ENCODE data around the gene STOML2.
A peak's percentile ranks its signal among the peaks of the same experiment; 100 is the strongest.

The STOML2 gene

DNA sequence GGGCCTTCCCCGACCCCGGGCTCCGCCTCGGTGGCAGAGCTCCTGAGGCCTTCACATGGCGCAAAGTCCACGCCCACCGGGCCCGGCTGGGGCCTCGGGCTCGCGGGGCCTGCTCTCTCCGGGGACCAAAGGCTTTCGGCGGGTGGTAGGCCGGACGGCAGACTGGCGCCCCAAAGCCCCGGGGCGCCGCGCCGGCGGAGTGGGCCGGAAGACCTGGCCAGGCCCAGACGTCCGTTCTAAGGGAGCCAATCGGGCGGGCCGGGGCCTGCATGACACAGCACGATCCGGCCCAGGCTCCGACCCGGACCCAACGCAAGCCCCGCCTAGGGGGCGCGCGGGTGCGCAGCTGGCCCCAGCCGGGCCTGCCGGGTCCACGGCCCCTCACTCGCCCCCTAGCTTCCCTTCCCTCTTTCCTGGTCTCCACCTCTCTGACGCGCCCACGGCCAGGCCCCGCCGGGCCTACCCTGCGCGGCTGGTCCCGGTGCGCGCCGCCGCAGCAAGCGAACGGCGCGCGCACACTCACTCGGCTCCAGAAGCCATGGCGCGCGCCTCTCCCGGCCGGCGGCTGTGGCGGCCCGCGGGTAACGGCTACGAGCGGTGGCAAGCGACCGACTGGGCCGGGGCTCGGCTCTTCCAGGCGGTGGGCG lies 31.0 kb downstream of the STOML2 start:
- peak; percentile 89 for DNase-seq (ENCODE audit: low read depth)
- H3K4me3 ChIP-seq (ENCODE audit: low read length), result peak overlapping the region; percentile 83
- no peak for TF ChIP-seq CTCF (IDR thresholded peaks at IDR 0.05; ENCODE audit: insufficient read depth, low read depth, low read length, missing control alignments)

- peak overlapping the region; percentile 83 for H3K4me3 ChIP-seq (ENCODE audit: low read length)
- DNase-seq (ENCODE audit: low read depth), result peak; percentile 53
- TF ChIP-seq CTCF (IDR thresholded peaks at IDR 0.05; ENCODE audit: insufficient read depth, low read depth, low read length, missing control alignments), result no peak
Observed at GRCh38 chr9:35070823-35071813, 31.8 kb downstream of the STOML2 start.

DNA sequence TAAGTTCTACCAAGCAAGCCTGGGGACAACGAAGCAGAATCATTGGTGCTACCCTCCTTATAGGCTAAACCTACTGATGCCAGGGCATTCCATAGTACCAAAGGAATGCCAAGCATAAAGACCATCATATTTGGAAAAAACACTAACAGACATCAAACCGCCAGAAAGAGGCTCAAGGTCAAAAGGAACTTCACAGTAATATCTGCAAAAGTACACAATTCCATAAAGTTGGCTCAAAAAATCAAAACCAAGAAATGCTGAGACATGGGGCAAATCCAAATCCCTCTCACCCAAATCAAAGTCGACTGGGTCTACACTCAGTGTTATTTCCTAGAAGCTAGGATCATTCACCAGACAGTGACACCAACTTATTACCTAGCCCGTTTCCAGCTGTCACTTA lies 33.9 kb downstream of the STOML2 start:
- no peak overlapping the region for H3K4me3 ChIP-seq (ENCODE audit: low read length)
- TF ChIP-seq CTCF (IDR thresholded peaks at IDR 0.05; ENCODE audit: insufficient read depth, low read depth, low read length, missing control alignments), result no peak
- DNase-seq (ENCODE audit: low read depth), result no peak

DNA sequence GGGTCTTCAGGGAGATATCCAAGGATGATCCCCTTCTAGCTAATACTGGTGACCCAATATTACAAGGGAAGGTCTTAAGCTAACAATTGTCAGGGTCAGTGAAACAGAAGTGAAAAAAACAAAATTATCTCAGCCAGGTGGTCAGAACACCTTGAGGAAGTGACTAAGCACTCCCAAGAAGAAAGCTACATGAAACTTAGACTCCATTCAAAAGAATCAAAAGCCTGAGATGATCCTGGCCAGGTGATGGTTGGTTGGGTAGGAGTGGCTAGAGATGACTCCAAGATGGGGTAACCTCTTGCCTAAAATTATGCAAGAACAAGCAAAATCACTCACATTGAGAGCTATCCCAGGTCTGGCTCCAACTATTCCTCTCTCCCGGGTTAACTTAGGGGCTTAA lies 35.9 kb downstream of the STOML2 start:
- peak; percentile 27 for DNase-seq (ENCODE audit: low read depth)
- H3K4me3 ChIP-seq (ENCODE audit: low read length), result no peak overlapping the region
- no peak for TF ChIP-seq CTCF (IDR thresholded peaks at IDR 0.05; ENCODE audit: insufficient read depth, low read depth, low read length, missing control alignments)

DNA sequence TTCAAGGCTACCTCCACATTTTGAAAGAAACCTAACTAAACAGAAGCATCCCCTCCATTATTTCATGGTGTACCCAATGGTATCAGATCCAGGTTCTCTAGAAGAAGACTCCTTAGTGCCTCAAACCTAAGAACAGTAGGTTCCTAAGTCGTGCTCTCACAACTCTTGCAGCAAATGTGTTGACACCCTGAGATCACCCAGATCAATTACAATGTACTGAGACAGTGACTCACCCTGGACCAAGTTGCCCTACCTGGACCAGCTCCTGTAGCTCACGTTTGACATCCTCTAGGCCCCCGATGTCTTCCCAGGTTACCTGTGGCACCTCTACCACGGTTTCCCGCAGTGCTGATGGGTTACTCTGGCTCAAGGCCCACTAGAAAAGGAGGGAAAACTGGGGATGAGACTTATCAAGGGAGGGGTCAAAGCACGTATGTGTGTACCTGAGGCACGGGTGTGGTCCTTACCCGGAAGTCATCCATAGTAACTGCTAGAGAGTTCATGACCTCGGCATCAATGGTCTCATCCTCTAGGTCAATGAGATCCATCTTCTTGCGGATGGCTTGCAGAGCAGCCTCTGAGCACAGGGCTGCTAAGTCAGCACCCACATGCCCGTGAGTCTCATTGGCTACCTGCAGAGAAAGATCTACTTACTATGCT lies 42.3 kb downstream of the STOML2 start:
- no peak for DNase-seq (ENCODE audit: low read depth)
- no peak for TF ChIP-seq CTCF (IDR thresholded peaks at IDR 0.05; ENCODE audit: insufficient read depth, low read depth, low read length, missing control alignments)
- no peak overlapping the region for H3K4me3 ChIP-seq (ENCODE audit: low read length)

DNA sequence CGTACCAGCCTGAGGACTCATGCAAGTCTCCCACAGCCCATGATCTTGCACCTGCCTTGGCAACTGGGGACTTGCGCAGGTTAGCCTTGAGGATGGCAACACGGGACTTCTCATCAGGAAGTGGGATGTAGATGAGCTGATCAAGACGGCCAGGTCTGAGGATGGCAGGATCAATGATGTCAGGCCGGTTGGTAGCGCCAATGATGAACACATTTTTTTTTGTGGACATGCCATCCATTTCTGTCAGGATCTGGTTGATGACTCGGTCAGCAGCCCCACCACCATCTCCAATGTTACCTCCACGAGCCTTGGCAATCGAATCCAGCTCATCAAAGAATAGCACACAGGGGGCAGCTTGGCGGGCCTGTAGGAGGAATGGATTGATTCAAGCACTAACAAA lies 43.5 kb downstream of the STOML2 start:
- no peak for TF ChIP-seq CTCF (IDR thresholded peaks at IDR 0.05; ENCODE audit: insufficient read depth, low read depth, low read length, missing control alignments)
- DNase-seq (ENCODE audit: low read depth), result no peak

More for the DNA sequence above, 43.5 kb downstream of the STOML2 start:
- no peak overlapping the region for H3K4me3 ChIP-seq (ENCODE audit: low read length)
